PC-9 (cell line): ENCODE data around the gene LCP1.

ENCODE experiments used
- CTCF ChIP-seq: fragments of 200-600 bp; sonication (generic); conservative IDR thresholded peaks from 2 replicates; pipeline ENCODE4 v1.6.1; 2017; ENCODE audit warnings: mixed run types, antibody characterized with exemption, mild to moderate bottlenecking, moderate library complexity
- EZH2 ChIP-seq: fragments of 200-600 bp; sonication (generic); IDR thresholded peaks from 2 replicates; pipeline ENCODE4 v1.8.0; 2017; ENCODE audit warnings: antibody characterized with exemption, low read depth

GRCh38 chr13:46097663-46098062 is 84.3 kb downstream of the LCP1 start:
- TF ChIP-seq EZH2: no peak
- TF ChIP-seq CTCF: no peak
